ENCODE results near the gene NAALADL1. TPM values are rescaled to one million over a fixed set of nuclear protein-coding genes. Genes with fewer than 3 reads are reported as not detected.

NAALADL1 gene
- total and polyA plus RNA-seq, 9 of the 15 experiments (the other 6 are each of a cell fraction or from before 2014, with no cell fraction given), result 0.06 to 0.72 (median 0.22) TPM; not detected in 4

DNA sequence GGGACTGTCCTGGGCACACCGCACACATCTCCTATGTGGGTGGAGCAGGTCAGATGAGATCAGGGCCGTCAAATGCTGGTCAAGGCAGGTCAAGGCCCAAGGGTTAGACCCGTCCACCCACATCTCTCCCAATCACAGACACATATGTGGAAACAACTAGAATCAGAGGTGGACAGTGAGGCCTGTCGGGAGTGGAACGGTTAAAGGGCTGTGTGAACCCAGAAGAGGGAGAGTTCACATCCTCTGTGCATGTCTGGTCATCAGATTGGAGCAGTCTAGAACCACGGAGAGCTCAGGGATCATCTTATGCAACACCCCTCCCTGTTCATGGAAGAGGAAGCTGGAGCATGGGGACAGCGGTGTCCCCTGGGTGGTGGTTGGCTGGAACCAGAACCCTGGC lies 38.5 kb downstream of the NAALADL1 start:
- no peak for FAIRE-seq
- H3K4me1 ChIP-seq (replicated peaks in 1 of 2; ENCODE audit: control insufficient read depth in 2 of 2, insufficient read depth in 2 of 2, low read length in 2 of 2), result peaks cover 10 to 39% of the 10 kb centered on the region in 2 experiments; a peak in 4 of 5 replicates
- in situ Hi-C loops (cut with MboI) (no loop called here), intact Hi-C loops (cut with micrococcal nuclease) (no loop called here)
- peaks cover 4% of the 10 kb centered on the region for H3K9me1 ChIP-seq (ENCODE audit: control insufficient read depth, insufficient read depth, low read length)
- no peak overlapping the region for H3K27ac ChIP-seq (ENCODE audit: extremely low read depth, low read depth, low read length)
- H3K9ac ChIP-seq (ENCODE audit: insufficient read depth in 1 of 2, low read depth in 2 of 2, low read length in 2 of 2), result 0 out of 4 replicates have a peak overlapping the region, but pooled peaks of 1 of the 2 experiments have one; percentile 28
- no peak overlapping the region for H3K4me3 ChIP-seq
- H3K9me3 ChIP-seq (replicated peaks; ENCODE audit: control insufficient read depth, insufficient read depth, low read depth, low read length), result no peaks in the 10 kb centered on the region; the same call in 1 of the 2 replicates
- no peaks in the 10 kb centered on the region for H4K20me1 ChIP-seq (replicated peaks; ENCODE audit: control insufficient read depth, insufficient read depth, low read length)
- TF ChIP-seq HDAC2 (IDR thresholded peaks at IDR 0.05), result no peak
- TF ChIP-seq CCAR2 (IDR thresholded peaks at IDR 0.05; ENCODE audit: low read depth, low read length), result no peak
- no peak for TF ChIP-seq SMARCA4 (IDR thresholded peaks at IDR 0.05)
- no peak for TF ChIP-seq CHD4 (IDR thresholded peaks at IDR 0.05; ENCODE audit: insufficient read depth, insufficient replicate concordance, low read depth, low read length, poor library complexity, severe bottlenecking)
- TF ChIP-seq IRF2 (CRISPR knock-in tag; IDR thresholded peaks at IDR 0.05), result no peak
- H2AFZ ChIP-seq (ENCODE audit: low read depth, low read length), result no peak overlapping the region
- H3K79me2 ChIP-seq (ENCODE audit: control insufficient read depth, insufficient read depth, low read length), result peaks cover 20% of the 10 kb centered on the region
- POLR2A ChIA-PET, result no interaction called here
- no peaks in the 10 kb centered on the region for H3K27me3 ChIP-seq (ENCODE audit: control insufficient read depth in 2 of 2, insufficient read depth in 2 of 2, low read length in 2 of 2)
- CTCF ChIA-PET (ENCODE audit: low intra/inter-chr PET ratio), result no interaction called here
- peaks cover 42% of the 10 kb centered on the region; the same call in 2 of the 3 replicates for H3K36me3 ChIP-seq (ENCODE audit: control insufficient read depth, insufficient read depth, low read length)
- no TSS peak for BruUV-seq (replicated peaks)
- no peak for ATAC-seq
- WGBS (ENCODE audit: insufficient coverage, low coverage, missing lambda C conversion rate), result 63% methylated on average over 7 of the region's 7 CpGs
- no peak overlapping the region for H3K4me2 ChIP-seq (ENCODE audit: insufficient read depth, low read length)
- DNase-seq (ENCODE audit: extremely low read depth in 1 of 4, low spot score in 3 of 4), result no peak

DNA sequence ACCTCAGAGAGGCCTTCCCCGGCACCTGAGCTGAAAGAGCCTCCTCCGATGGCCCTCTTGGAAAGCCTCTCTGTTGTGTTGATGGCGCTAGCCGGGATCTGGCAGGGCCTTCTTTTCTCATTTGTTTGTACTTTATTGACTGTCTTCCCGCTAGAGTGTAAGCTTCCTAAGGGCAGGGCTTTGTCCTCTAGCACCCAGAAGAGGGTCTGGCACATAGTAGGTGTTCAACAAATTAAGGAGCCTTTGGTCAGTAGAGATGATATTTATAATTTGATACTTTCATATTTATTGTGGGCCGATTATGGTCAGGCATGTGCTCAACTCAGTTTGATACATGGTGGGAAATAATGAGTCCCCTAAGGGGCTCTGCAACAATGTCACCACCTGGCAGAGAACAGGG lies 40.4 kb downstream of the NAALADL1 start:
- ATAC-seq, result no peak
- no TSS peak for BruUV-seq (replicated peaks)

More for the DNA sequence above, 40.4 kb downstream of the NAALADL1 start:
- no peak for TF ChIP-seq ZBED1 (IDR thresholded peaks at IDR 0.05)
- peak; percentile 55 for TF ChIP-seq ZNF316 (IDR thresholded peaks at IDR 0.05)
- TF ChIP-seq, protein P1, sequence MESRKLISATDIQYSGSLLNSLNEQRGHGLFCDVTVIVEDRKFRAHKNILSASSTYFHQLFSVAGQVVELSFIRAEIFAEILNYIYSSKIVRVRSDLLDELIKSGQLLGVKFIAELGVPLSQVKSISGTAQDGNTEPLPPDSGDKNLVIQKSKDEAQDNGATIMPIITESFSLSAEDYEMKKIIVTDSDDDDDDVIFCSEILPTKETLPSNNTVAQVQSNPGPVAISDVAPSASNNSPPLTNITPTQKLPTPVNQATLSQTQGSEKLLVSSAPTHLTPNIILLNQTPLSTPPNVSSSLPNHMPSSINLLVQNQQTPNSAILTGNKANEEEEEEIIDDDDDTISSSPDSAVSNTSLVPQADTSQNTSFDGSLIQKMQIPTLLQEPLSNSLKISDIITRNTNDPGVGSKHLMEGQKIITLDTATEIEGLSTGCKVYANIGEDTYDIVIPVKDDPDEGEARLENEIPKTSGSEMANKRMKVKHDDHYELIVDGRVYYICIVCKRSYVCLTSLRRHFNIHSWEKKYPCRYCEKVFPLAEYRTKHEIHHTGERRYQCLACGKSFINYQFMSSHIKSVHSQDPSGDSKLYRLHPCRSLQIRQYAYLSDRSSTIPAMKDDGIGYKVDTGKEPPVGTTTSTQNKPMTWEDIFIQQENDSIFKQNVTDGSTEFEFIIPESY (CRISPR knock-in tag; IDR thresholded peaks at IDR 0.05), result 0 out of 2 replicates have a peak, but pooled peaks have one; percentile 25
- peak in 1 of 2 experiments; percentile 37; a peak in 1 of 3 replicates for TF ChIP-seq CBX3 (IDR thresholded peaks at IDR 0.05; ENCODE audit: borderline replicate concordance in 1 of 2, low read length in 2 of 2)
- peak; percentile 74 for TF ChIP-seq ZNF507 (tag; conservative IDR thresholded peaks at IDR 0.05)
- no peak for TF ChIP-seq NR1H2 (CRISPR knock-in tag; IDR thresholded peaks at IDR 0.05)
- TF ChIP-seq ZKSCAN1 (IDR thresholded peaks at IDR 0.05; ENCODE audit: low read depth, low read length), result peak; percentile 93
- Histone ChIP-seq H3K27ac (ENCODE audit: extremely low read depth, low read depth, low read length) (no peak overlapping the region), H3K4me1 (replicated peaks in 1 of 2; ENCODE audit: control insufficient read depth in 2 of 2, insufficient read depth in 2 of 2, low read length in 2 of 2) (peaks cover 10 to 49% of the 10 kb centered on the region in 2 experiments; a peak in 4 of 5 replicates), H4K20me1 (replicated peaks; ENCODE audit: control insufficient read depth, insufficient read depth, low read length) (no peaks in the 10 kb centered on the region), H2AFZ (ENCODE audit: low read depth, low read length) (no peak overlapping the region), H3K36me3 (ENCODE audit: control insufficient read depth, insufficient read depth, low read length) (peaks cover 42% of the 10 kb centered on the region; the same call in 2 of the 3 replicates), H3K27me3 (ENCODE audit: control insufficient read depth in 2 of 2, insufficient read depth in 2 of 2, low read length in 2 of 2) (no peaks in the 10 kb centered on the region), H3K9me1 (ENCODE audit: control insufficient read depth, insufficient read depth, low read length) (peaks cover 4% of the 10 kb centered on the region), H3K79me2 (ENCODE audit: control insufficient read depth, insufficient read depth, low read length) (peaks cover 25% of the 10 kb centered on the region), H3K9me3 (replicated peaks; ENCODE audit: control insufficient read depth, insufficient read depth, low read depth, low read length) (no peaks in the 10 kb centered on the region; the same call in 1 of the 2 replicates), H3K9ac (ENCODE audit: insufficient read depth in 1 of 2, low read depth in 2 of 2, low read length in 2 of 2) (no peak overlapping the region), H3K4me2 (ENCODE audit: insufficient read depth, low read length) (no peak overlapping the region), H3K4me3 (no peak overlapping the region)
- no peak for DNase-seq (ENCODE audit: extremely low read depth in 1 of 4, low spot score in 3 of 4)
- ChIA-PET CTCF (ENCODE audit: low intra/inter-chr PET ratio) (no interaction called here), POLR2A (interaction anchor here (0.7 to 1.1 kb wide), 2 partner anchors 21 to 23 kb away, joined by 3 to 5 read pairs; partner anchors contain the start of genes BATF2 and SAC3D1)
- FAIRE-seq, result no peak
- intact Hi-C loops (cut with micrococcal nuclease) (no loop called here), in situ Hi-C loops (cut with MboI) (no loop called here)
- WGBS (ENCODE audit: insufficient coverage, low coverage, missing lambda C conversion rate), result 90% methylated on average over 6 of the region's 6 CpGs

Measured in K562 (cell line).